Measurements from ENCODE around the gene RERE.

Gene RERE

DNA sequence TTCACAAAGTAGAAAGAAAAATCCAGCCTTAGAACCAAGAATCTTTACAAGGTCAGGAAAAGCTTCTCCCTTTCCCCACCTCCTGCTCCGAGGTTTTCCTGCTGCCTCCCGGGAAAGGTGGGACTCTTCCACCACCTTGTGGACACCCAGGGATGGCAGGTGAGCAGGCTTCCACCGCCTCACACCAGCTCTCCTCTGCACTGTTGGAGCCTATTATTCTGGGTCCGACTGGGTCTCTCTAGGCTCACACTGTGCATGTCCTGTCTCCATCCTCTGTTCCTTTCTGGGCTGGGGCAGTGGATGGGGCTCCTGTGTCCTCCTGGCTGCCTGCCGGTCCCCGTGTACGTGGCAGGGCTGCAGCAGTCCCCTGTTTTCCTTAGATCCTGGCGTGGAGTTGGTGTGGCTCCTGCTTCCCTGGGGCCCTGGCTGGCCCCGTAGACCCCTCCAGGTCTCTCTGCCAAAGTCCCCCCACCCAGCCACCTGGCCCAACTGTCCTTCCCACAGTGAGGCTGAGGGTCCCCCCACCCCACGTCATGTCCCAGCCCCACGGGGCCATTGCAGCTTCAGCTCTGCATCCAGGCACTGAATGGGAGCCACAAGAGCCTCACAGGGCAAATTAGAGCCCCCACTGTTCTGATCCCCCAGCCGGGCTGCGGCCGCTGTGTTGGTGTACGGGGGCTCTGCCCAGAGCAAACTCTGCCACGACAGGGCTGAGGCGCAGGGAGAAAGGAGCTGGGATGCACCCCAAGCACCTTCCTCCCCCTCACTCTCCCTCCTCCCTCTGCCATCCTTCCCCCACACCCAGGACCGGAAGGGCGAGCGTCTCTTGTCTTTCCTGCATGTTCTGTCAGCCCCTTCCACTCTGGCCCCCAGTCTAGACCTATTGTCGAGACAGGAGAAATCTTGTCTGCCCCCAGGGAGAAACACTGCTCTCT lies 502.8 kb downstream of the RERE start:
- Histone ChIP-seq H4K20me1 (ENCODE audit: control insufficient read depth, insufficient read depth, low read depth, low read length) (no peaks in the 10 kb centered on the region), H3K4me3 (ENCODE audit: low read length) (no peak overlapping the region), H3K79me2 (ENCODE audit: control insufficient read depth, low read length) (no peaks in the 10 kb centered on the region), H3K27me3 (ENCODE audit: control insufficient read depth, low read length) (peaks cover 12% of the 10 kb centered on the region), H3F3A (ENCODE audit: control insufficient read depth, insufficient read depth) (no peaks in the 10 kb centered on the region), H3K9me3 (ENCODE audit: control insufficient read depth, insufficient read depth, low read length) (no peaks in the 10 kb centered on the region), H3K36me3 (ENCODE audit: control insufficient read depth, low read length) (no peaks in the 10 kb centered on the region), H3K9me2 (replicated peaks; ENCODE audit: control insufficient read depth, low read length) (no peaks in the 10 kb centered on the region), H3K4me2 (ENCODE audit: low read length) (no peak overlapping the region), H3K4me1 (ENCODE audit: control insufficient read depth, low read length) (0 out of 2 replicates have a peak, but pooled peaks cover 3% of the 10 kb centered on the region), H3K27ac (ENCODE audit: low read depth, low read length) (no peak overlapping the region)
- TF ChIP-seq, protein P1, sequence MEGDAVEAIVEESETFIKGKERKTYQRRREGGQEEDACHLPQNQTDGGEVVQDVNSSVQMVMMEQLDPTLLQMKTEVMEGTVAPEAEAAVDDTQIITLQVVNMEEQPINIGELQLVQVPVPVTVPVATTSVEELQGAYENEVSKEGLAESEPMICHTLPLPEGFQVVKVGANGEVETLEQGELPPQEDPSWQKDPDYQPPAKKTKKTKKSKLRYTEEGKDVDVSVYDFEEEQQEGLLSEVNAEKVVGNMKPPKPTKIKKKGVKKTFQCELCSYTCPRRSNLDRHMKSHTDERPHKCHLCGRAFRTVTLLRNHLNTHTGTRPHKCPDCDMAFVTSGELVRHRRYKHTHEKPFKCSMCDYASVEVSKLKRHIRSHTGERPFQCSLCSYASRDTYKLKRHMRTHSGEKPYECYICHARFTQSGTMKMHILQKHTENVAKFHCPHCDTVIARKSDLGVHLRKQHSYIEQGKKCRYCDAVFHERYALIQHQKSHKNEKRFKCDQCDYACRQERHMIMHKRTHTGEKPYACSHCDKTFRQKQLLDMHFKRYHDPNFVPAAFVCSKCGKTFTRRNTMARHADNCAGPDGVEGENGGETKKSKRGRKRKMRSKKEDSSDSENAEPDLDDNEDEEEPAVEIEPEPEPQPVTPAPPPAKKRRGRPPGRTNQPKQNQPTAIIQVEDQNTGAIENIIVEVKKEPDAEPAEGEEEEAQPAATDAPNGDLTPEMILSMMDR (IDR thresholded peaks at IDR 0.05; ENCODE audit: low read depth, low read length, poor library complexity, severe bottlenecking): peak; percentile 60
- TF ChIP-seq EZH2phosphoT487 (IDR thresholded peaks at IDR 0.05; ENCODE audit: borderline replicate concordance, low read length): no peak

GRCh38 chr1:8313231-8313630 lies 504.2 kb downstream of the RERE start:
- Histone ChIP-seq H3K27ac (ENCODE audit: low read depth, low read length) (no peak overlapping the region), H3K4me3 (ENCODE audit: low read length) (no peak overlapping the region), H3K79me2 (ENCODE audit: control insufficient read depth, low read length) (no peaks in the 10 kb centered on the region), H3K4me1 (ENCODE audit: control insufficient read depth, low read length) (0 out of 2 replicates have a peak, but pooled peaks cover 3% of the 10 kb centered on the region), H3F3A (ENCODE audit: control insufficient read depth, insufficient read depth) (no peaks in the 10 kb centered on the region), H3K9me3 (ENCODE audit: control insufficient read depth, insufficient read depth, low read length) (no peaks in the 10 kb centered on the region), H3K4me2 (ENCODE audit: low read length) (no peak overlapping the region), H3K36me3 (ENCODE audit: control insufficient read depth, low read length) (no peaks in the 10 kb centered on the region), H4K20me1 (ENCODE audit: control insufficient read depth, insufficient read depth, low read depth, low read length) (no peaks in the 10 kb centered on the region), H3K27me3 (ENCODE audit: control insufficient read depth, low read length) (peaks cover 7% of the 10 kb centered on the region), H3K9me2 (replicated peaks; ENCODE audit: control insufficient read depth, low read length) (no peaks in the 10 kb centered on the region)
- TF ChIP-seq EZH2phosphoT487 (IDR thresholded peaks at IDR 0.05; ENCODE audit: borderline replicate concordance, low read length): no peak
- TF ChIP-seq, protein P1 (IDR thresholded peaks at IDR 0.05; ENCODE audit: low read depth, low read length, poor library complexity, severe bottlenecking): no peak

- H3K4me1 ChIP-seq (ENCODE audit: control insufficient read depth, low read length): no peaks in the 10 kb centered on the region
- no peaks in the 10 kb centered on the region for H3K9me3 ChIP-seq (ENCODE audit: control insufficient read depth, insufficient read depth, low read length)
- H3K79me2 ChIP-seq (ENCODE audit: control insufficient read depth, low read length): no peaks in the 10 kb centered on the region
- no peak overlapping the region for H3K27ac ChIP-seq (ENCODE audit: low read depth, low read length)
- no peaks in the 10 kb centered on the region for H3F3A ChIP-seq (ENCODE audit: control insufficient read depth, insufficient read depth)
- H3K27me3 ChIP-seq (ENCODE audit: control insufficient read depth, low read length): peaks cover under 1% of the 10 kb centered on the region; the same call in 1 of the 2 replicates
- H4K20me1 ChIP-seq (ENCODE audit: control insufficient read depth, insufficient read depth, low read depth, low read length): no peaks in the 10 kb centered on the region
- H3K36me3 ChIP-seq (ENCODE audit: control insufficient read depth, low read length): no peaks in the 10 kb centered on the region
- H3K4me2 ChIP-seq (ENCODE audit: low read length): no peak overlapping the region
- no peaks in the 10 kb centered on the region for H3K9me2 ChIP-seq (replicated peaks; ENCODE audit: control insufficient read depth, low read length)
- no peak overlapping the region for H3K4me3 ChIP-seq (ENCODE audit: low read length)
- TF ChIP-seq, protein P1 (IDR thresholded peaks at IDR 0.05; ENCODE audit: low read depth, low read length, poor library complexity, severe bottlenecking): no peak
- TF ChIP-seq EZH2phosphoT487 (IDR thresholded peaks at IDR 0.05; ENCODE audit: borderline replicate concordance, low read length): no peak
Measured at GRCh38 chr1:8312235-8313218, 504.9 kb downstream of the RERE start.
